Activated effector memory CD4-positive, alpha-beta T cell treated with anti-CD3 and anti-CD28 coated beads, Interleukin-2, amount 50 U/mL, for 16 hours (primary cell): Measurements from ENCODE around the gene NEUROD4.

Experiments used
- DNase-seq: peaks from one replicate; pipeline ENCODE4 v3.0.0-alpha.2; 2020

NEUROD4 gene

GRCh38 chr12:54998958-54999510 is 20.7 kb upstream of the NEUROD4 start:
- DNase-seq, result no peak

GRCh38 chr12:55001198-55001868 is 18.4 kb upstream of the NEUROD4 start:
- no peak for DNase-seq

- DNase-seq, result no peak
These were observed 17.4 kb upstream of the NEUROD4 start for GRCh38 chr12:55002355-55002754.

GRCh38 chr12:55008944-55009585 is 10.7 kb upstream of the NEUROD4 start:
- DNase-seq, result no peak

- DNase-seq, result no peak
These were observed 2.3 kb upstream of the NEUROD4 start for GRCh38 chr12:55017416-55017925.

GRCh38 chr12:55024575-55024974 is 4.8 kb downstream of the NEUROD4 start:
- no peak for DNase-seq

- DNase-seq, result no peak
These were observed 5.7 kb downstream of the NEUROD4 start for GRCh38 chr12:55025508-55025907.

- no peak for DNase-seq
These were observed 14.4 kb downstream of the NEUROD4 start for GRCh38 chr12:55034218-55034617.

GRCh38 chr12:55036326-55037115 is 16.7 kb downstream of the NEUROD4 start:
- DNase-seq, result no peak

GRCh38 chr12:55037351-55037987 is 17.7 kb downstream of the NEUROD4 start:
- DNase-seq, result no peak

GRCh38 chr12:55039395-55040354 is 19.9 kb downstream of the NEUROD4 start:
- DNase-seq, result no peak

- no peak for DNase-seq
These were observed 21.7 kb downstream of the NEUROD4 start for GRCh38 chr12:55041345-55042055.

- no peak for DNase-seq
These were observed 23.8 kb downstream of the NEUROD4 start for GRCh38 chr12:55043542-55043941.

- no peak for DNase-seq
These were observed 24.4 kb downstream of the NEUROD4 start for GRCh38 chr12:55044135-55044534.

- DNase-seq, result no peak
These were observed 29.9 kb downstream of the NEUROD4 start for GRCh38 chr12:55049676-55050075.

GRCh38 chr12:55051197-55051947 is 31.6 kb downstream of the NEUROD4 start:
- DNase-seq, result no peak

- no peak for DNase-seq
These were observed 37.7 kb downstream of the NEUROD4 start for GRCh38 chr12:55057481-55057880.

- DNase-seq, result no peak
These were observed 38.3 kb downstream of the NEUROD4 start for GRCh38 chr12:55058082-55058481.

- no peak for DNase-seq
These were observed 39.0 kb downstream of the NEUROD4 start for GRCh38 chr12:55058776-55059175.

GRCh38 chr12:55060470-55060869 is 40.7 kb downstream of the NEUROD4 start:
- DNase-seq, result peak; percentile 69
